Activated naive CD8-positive, alpha-beta T cell (primary cell): ENCODE results near the gene TMPO.
A peak's percentile ranks its signal among the peaks of the same experiment; 100 is the strongest.
"Not testable (repeated sequence)": the region's sequence is repeated elsewhere in the genome, so short reads cannot be mapped to it uniquely, and the experiment has no call there.

Experiments
- H3K27ac Mint-ChIP-seq: one replicate; pipeline ENCODE4 v1.8.0; 2021; ENCODE audit warnings: mixed read lengths
- H3K27me3 Mint-ChIP-seq: one replicate; pipeline ENCODE4 v1.8.0; 2021; ENCODE audit warnings: mixed read lengths
- H3K36me3 Mint-ChIP-seq: one replicate; pipeline ENCODE4 v1.8.0; 2021; ENCODE audit warnings: mixed read lengths
- H3K4me1 Mint-ChIP-seq: one replicate; pipeline ENCODE4 v1.8.0; 2021; ENCODE audit warnings: low read depth, mixed read lengths
- H3K4me3 Mint-ChIP-seq: one replicate; pipeline ENCODE4 v1.8.0; 2021; ENCODE audit warnings: mild to moderate bottlenecking, mixed read lengths
- H3K9me3 Mint-ChIP-seq: one replicate; pipeline ENCODE4 v1.8.0; 2021; ENCODE audit warnings: low read depth, mixed read lengths

Gene TMPO

DNA sequence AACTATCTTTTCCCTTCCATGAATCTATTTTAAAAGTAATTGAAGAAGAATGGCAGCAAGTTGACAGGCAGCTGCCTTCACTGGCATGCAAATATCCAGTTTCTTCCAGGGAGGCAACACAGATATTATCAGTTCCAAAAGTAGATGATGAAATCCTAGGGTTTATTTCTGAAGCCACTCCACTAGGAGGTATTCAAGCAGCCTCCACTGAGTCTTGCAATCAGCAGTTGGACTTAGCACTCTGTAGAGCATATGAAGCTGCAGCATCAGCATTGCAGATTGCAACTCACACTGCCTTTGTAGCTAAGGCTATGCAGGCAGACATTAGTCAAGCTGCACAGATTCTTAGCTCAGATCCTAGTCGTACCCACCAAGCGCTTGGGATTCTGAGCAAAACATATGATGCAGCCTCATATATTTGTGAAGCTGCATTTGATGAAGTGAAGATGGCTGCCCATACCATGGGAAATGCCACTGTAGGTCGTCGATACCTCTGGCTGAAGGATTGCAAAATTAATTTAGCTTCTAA is 18.4 kb downstream of the TMPO start:
- Mint-ChIP-seq H3K4me3 (no peak overlapping the region), H3K9me3 (no peaks in the 10 kb centered on the region), H3K27me3 (no peaks in the 10 kb centered on the region), H3K4me1 (peaks cover 26% of the 10 kb centered on the region), H3K36me3 (no peaks in the 10 kb centered on the region), H3K27ac (peak overlapping the region; percentile 16)

DNA sequence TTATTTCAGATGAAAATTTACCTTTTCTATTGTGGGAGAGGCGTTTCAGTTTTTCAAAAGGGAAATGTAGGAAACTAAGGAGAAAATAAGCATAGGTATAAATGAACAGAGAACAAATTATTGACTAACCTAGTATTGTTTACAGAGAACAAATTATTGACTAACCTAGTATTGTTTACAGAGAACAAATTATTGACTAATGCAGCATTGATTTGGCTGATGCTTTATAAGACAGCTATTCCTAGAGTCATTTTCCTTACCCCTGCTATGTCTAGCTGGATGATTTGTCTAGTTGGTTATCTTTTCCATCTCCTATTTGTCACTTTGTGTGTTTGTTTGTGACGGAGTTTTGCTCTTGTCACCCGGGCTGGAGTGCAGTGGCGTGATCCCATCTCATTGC is 22.6 kb downstream of the TMPO start:
- H3K36me3 Mint-ChIP-seq, result no peaks in the 10 kb centered on the region
- no peak overlapping the region for H3K27ac Mint-ChIP-seq

DNA sequence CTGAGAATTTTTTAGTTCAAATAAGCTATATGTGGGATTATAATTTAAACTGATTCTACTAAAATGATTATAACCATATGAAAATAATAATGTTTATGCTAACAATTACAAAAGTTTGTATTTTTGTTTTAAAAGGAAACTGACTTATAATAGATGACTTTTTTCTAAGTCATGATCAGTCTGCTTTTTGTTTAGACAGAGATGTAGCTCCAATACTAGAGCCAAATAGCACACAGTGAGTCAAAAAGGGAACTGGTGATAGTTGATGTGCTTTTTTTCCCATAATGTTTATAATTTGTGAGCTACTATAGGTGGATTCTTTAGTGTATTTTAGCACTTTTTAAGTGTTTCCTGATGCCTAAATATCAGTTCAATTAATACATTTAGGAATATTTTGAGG is 28.3 kb downstream of the TMPO start:
- Mint-ChIP-seq H3K4me3 (no peak overlapping the region), H3K4me1 (peaks cover 4% of the 10 kb centered on the region), H3K27ac (no peak overlapping the region), H3K9me3 (no peaks in the 10 kb centered on the region), H3K27me3 (no peaks in the 10 kb centered on the region), H3K36me3 (peaks cover 2% of the 10 kb centered on the region)

More for the DNA sequence above, 22.6 kb downstream of the TMPO start:
- H3K4me3 Mint-ChIP-seq, result no peak overlapping the region
- H3K9me3 Mint-ChIP-seq, result no peaks in the 10 kb centered on the region
- H3K27me3 Mint-ChIP-seq, result no peaks in the 10 kb centered on the region
- peaks cover 16% of the 10 kb centered on the region for H3K4me1 Mint-ChIP-seq

DNA sequence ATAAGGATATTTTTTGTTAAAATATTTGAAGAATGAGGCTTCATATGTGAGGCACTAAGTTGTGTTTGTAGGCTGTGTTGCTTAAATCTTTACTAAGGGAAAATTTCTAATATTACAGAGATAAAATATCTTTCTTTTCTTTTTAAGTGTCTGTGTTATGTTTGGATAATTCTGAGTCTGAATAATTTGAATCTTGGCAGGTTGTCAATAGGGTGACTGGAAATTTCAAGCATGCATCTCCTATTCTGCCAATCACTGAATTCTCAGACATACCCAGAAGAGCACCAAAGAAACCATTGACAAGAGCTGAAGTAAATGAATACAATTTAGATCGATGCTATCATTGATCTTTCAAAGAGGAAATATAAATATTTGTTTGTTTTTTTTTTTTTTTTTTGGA is 29.4 kb downstream of the TMPO start:
- peaks cover 4% of the 10 kb centered on the region for H3K4me1 Mint-ChIP-seq
- H3K4me3 Mint-ChIP-seq, result no peak overlapping the region
- no peaks in the 10 kb centered on the region for H3K27me3 Mint-ChIP-seq
- no peak overlapping the region for H3K27ac Mint-ChIP-seq
- H3K36me3 Mint-ChIP-seq, result peaks cover 2% of the 10 kb centered on the region
- no peaks in the 10 kb centered on the region for H3K9me3 Mint-ChIP-seq

DNA sequence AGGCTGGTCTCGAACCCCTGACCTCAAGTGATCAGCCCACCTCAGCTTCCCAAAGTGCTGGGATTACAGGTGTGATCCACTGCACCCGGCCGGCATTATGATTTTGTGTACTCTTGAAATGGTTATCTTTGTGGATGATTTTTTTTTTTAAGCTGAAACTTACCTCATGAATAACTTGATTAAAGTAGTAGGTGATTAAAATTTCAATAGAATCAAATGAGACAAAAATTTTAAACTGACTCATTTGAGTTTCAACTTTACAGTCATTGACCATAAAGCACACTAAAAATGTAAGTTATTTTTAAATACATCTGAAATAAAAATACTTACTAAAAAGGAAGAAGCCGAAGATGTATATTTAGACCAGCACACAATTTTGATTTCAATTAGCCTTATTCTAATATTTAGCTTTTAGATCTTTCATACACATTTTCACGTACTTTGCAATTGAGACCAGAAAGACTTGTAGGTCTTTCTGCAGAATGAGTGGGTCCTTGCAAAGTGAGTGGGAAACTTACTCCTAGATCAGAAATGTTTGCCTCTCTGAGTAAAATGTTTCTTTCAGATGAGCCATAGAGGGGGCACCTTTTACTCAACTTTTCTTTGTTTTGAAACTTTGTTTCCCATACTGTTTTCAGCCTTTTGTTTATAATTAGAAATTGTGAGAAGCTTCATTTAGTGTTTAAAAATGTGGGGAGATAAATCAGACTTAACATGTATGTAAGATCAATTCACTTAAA is 34.2 kb downstream of the TMPO start:
- Mint-ChIP-seq H3K9me3 (no peaks in the 10 kb centered on the region), H3K27ac (no peak overlapping the region), H3K4me3 (no peak overlapping the region), H3K27me3 (no peaks in the 10 kb centered on the region), H3K36me3 (peaks cover 4% of the 10 kb centered on the region), H3K4me1 (no peaks in the 10 kb centered on the region)

DNA sequence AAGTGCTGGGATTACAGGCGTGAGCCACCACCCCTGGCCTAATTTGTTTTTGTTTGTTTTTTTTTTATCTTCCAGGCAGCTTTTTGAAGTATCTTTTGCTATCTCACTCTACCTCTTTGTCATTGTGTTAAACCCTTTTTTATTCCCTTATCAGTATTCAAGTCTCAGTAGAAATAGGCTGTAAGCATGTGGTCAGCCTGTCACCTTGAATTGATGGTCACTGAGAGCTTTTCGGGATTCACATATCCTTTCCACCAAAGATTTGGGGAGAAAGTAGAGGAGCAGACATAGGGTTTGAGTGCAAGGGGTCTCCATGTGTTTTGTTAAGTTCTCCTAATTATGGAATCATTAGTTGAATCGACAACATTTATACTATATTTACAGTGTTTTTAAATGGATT is 36.4 kb downstream of the TMPO start:
- Mint-ChIP-seq H3K27me3 (no peaks in the 10 kb centered on the region), H3K9me3 (no peaks in the 10 kb centered on the region), H3K36me3 (peaks cover 4% of the 10 kb centered on the region), H3K4me3 (no peak overlapping the region), H3K4me1 (no peaks in the 10 kb centered on the region), H3K27ac (no peak overlapping the region)

DNA sequence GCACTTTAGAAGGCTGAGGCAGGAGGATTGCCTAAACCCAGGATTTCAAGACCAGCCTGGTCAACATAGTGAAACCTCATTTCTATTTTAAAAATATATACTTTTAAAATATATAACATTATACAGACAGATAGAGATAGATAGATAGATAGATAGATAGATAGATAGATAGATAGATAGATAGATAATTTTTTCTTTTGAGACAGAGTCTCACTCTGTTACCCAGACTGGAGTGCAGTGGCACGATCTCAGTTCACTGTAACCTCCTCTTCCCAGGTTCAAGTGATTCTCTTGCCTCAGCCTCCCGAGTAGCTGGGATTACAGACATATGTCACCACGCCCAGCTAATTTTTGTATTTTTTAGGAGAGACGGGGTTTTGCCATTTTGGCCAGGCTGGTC is 42.7 kb downstream of the TMPO start:
- not testable (repeated sequence) for H3K4me1 Mint-ChIP-seq, H3K4me3 Mint-ChIP-seq, H3K27ac Mint-ChIP-seq, H3K36me3 Mint-ChIP-seq, H3K9me3 Mint-ChIP-seq, H3K27me3 Mint-ChIP-seq

DNA sequence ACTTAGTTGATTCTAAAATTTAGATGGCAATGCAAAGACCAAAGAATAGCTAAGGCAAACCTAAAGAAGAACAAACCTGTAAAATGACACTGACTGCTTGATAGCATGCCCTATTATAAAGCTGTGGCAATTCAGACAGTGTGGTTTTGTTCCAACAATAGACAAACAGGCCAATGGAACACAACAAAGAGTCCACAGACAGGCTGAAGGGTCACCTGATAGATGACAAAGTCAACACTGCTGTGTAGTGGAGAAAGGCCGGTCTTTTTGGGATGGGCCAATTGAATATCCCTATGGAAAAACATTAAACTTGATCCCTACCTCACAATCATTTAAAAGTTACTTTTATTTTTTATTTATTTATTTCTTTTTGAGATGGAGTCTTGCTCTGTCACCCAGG is 44.3 kb downstream of the TMPO start:
- Mint-ChIP-seq H3K27me3 (no peaks in the 10 kb centered on the region), H3K36me3 (peaks cover 2% of the 10 kb centered on the region), H3K4me3 (no peak overlapping the region), H3K27ac (no peak overlapping the region), H3K9me3 (no peaks in the 10 kb centered on the region), H3K4me1 (no peaks in the 10 kb centered on the region)

DNA sequence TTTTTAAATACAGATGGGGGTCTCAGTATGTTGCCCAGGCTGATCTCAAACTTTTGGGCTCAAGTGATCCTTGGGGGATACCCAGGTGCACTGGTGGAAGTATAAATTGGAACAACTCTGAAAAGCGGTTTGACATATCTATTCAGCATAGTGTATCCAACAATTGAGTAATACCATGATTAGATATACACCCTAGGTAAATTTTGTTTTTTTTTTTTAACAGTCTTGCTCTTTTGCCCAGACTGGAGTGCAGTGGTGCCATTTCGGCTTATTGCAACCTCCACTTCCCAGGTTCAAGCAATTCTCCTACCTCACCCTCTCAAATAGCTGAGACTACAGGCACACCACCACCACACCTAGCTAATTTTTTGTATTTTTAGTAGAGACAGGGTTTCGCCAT is 46.5 kb downstream of the TMPO start:
- Mint-ChIP-seq H3K9me3 (no peaks in the 10 kb centered on the region), H3K27ac (no peak overlapping the region), H3K27me3 (no peaks in the 10 kb centered on the region), H3K4me3 (no peak overlapping the region), H3K36me3 (peaks cover 2% of the 10 kb centered on the region), H3K4me1 (peaks cover 3% of the 10 kb centered on the region)

DNA sequence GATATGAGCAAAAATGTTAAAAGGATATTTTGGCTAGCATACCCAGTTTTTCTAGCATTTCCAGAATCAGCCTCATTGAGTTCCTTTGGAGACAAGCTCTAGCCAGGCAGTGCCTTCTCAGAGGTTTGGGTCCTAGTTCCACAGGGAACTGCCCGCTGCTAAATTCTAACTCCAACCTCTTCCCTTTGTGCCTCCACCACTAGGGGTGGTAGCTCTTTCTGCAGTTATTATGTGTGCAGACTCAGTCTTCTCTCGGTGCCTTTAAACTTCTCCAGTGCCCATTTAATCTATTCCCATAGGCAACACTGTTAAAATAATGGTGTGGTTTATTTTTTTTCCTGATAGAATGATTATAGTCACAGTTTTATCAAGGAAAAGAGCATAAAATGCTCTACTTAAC is 56.6 kb downstream of the TMPO start:
- no peaks in the 10 kb centered on the region for H3K36me3 Mint-ChIP-seq
- no peaks in the 10 kb centered on the region for H3K4me1 Mint-ChIP-seq
- no peak overlapping the region for H3K27ac Mint-ChIP-seq
- H3K9me3 Mint-ChIP-seq, result no peaks in the 10 kb centered on the region
- H3K4me3 Mint-ChIP-seq, result no peak overlapping the region
- no peaks in the 10 kb centered on the region for H3K27me3 Mint-ChIP-seq

DNA sequence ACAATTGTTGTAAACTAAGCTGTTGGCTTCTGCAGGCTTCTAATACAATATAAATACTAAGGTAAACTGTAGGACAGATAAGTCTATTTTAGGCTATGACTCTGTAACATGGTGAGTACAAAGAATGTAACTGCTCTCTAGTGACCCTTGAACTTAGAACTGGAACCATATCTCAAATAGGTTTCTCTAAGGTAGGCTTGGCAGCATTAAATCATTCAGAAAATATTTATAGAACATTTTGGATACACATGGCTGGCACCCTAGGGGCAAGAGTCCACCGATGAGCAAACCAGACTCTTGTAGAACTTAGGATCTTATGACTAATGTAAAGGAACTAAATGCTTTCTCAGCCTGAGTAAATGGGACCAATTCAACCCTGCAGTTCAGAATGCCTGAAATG is 58.7 kb downstream of the TMPO start:
- no peak overlapping the region for H3K27ac Mint-ChIP-seq
- no peaks in the 10 kb centered on the region for H3K36me3 Mint-ChIP-seq
- no peaks in the 10 kb centered on the region for H3K4me1 Mint-ChIP-seq
- no peaks in the 10 kb centered on the region for H3K27me3 Mint-ChIP-seq
- no peak overlapping the region for H3K4me3 Mint-ChIP-seq
- no peaks in the 10 kb centered on the region for H3K9me3 Mint-ChIP-seq

DNA sequence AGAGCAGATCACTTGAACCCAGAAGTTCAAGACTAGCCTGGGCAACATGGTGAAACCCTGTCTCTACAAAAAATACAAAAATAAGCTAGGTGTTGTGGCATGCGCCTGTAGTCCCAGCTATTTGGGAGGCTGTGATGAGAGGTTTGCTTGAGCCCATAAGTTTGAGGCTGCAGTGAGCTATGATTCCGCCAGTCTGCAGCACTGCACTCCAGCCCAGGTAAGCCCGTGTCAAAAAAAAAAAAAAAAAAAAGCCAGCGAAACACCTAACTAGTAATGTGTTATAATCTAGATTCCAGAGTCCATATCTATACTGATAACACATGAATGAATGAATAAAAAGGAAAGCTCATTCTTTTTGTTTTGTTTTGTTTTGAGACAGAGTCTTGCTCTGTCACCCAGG is 59.6 kb downstream of the TMPO start:
- H3K9me3 Mint-ChIP-seq, result no peaks in the 10 kb centered on the region
- no peak overlapping the region for H3K4me3 Mint-ChIP-seq
- H3K4me1 Mint-ChIP-seq, result no peaks in the 10 kb centered on the region
- no peak overlapping the region for H3K27ac Mint-ChIP-seq
- no peaks in the 10 kb centered on the region for H3K36me3 Mint-ChIP-seq
- H3K27me3 Mint-ChIP-seq, result no peaks in the 10 kb centered on the region

DNA sequence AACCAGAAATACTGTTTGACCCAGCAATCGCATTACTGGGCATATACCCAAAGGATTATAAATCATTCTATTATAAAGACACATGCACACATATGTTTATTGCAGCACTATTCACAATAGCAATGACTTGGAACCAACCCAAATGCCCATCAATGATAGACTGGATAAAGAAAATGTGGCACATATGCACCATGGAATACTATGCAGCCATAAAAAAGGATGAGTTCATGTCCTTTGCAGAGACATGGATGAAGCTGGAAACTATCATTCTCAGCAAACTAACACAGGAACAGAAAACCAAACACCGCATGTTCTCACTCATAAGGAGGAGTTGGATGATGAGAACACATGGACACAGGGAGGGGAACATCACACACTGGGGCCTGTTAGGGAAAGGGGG is 61.4 kb downstream of the TMPO start:
- not testable (repeated sequence) for H3K4me3 Mint-ChIP-seq, H3K27me3 Mint-ChIP-seq, H3K4me1 Mint-ChIP-seq, H3K9me3 Mint-ChIP-seq, H3K27ac Mint-ChIP-seq, H3K36me3 Mint-ChIP-seq

DNA sequence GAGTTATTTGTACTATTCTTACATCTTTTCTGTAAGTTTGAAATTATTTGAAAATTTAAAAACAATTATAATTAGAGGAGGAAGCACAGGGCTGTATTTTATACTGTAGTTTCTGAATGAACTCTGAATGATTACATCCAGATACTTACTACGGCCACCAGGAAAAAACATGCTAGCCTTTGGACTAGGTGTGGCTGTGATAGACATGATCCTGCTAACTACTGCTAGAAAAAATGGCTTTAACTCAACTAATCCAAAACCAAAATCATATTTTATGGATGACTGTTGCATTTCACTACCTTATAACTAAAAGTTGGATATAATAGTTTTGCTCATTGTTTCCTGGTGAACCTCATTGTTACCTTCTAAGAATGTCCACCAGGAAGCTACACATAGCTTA is 63.0 kb downstream of the TMPO start:
- Mint-ChIP-seq H3K27me3 (no peaks in the 10 kb centered on the region), H3K9me3 (no peaks in the 10 kb centered on the region), H3K27ac (no peak overlapping the region), H3K4me3 (no peak overlapping the region), H3K36me3 (no peaks in the 10 kb centered on the region), H3K4me1 (no peaks in the 10 kb centered on the region)

DNA sequence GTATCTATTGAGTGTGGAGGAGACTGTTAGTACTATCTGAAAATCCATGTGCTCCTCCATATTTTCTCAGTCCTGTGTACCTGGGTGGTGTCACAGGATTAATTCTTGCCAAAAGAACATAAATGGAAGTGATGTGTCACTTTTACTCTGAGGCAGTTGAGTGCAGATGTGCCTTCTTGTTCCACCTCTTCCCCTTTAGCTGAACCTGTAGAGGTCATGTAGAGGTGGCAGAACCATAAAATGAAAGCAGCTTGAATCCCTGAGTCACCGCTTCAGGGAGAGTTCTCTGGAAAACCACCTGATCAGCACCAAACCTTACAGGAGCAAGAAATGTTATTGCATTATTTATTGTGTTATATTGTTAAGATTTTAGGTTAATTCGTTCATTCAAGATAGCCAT is 63.4 kb downstream of the TMPO start:
- H3K27ac Mint-ChIP-seq, result no peak overlapping the region
- no peaks in the 10 kb centered on the region for H3K9me3 Mint-ChIP-seq
- H3K36me3 Mint-ChIP-seq, result no peaks in the 10 kb centered on the region
- no peak overlapping the region for H3K4me3 Mint-ChIP-seq
- no peaks in the 10 kb centered on the region for H3K27me3 Mint-ChIP-seq
- no peaks in the 10 kb centered on the region for H3K4me1 Mint-ChIP-seq

DNA sequence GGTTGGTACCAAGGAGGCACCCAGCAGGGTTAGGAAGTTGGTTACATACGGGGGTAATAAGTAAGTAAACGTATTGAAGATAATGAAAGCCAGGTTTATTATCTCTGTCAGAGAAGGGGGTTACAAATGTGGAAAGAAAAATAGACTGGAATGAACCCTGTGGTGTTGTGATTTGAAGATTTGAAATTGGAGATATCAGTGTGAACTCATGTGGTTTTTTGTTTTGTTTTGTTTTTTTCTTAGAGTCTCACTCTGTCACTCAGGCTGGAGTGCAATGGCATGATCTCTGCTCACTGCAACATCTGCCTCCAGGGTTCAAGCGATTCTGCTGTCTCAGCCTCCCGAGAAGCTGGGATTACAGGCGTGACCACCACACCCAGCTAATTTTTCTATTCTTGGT is 64.0 kb downstream of the TMPO start:
- H3K9me3 Mint-ChIP-seq, result no peaks in the 10 kb centered on the region
- no peaks in the 10 kb centered on the region for H3K36me3 Mint-ChIP-seq
- H3K27me3 Mint-ChIP-seq, result no peaks in the 10 kb centered on the region
- H3K4me3 Mint-ChIP-seq, result no peak overlapping the region
- no peak overlapping the region for H3K27ac Mint-ChIP-seq
- no peaks in the 10 kb centered on the region for H3K4me1 Mint-ChIP-seq
